PC-9 (cell line): ENCODE data around the gene PXDN. TPM values are rescaled to one million over a fixed set of nuclear protein-coding genes. Genes with fewer than 3 reads are reported as not detected.

Experiments used
- BruUV-seq: library from RNA; stranded (reverse); fragments of 400-500 nt; replicated peaks from 2 replicates; lab custom pipeline; 2021; lab: Mats Ljungman, UMichigan
- CTCF ChIA-PET: fragments of 300-600 bp; sonication (Branson Sonifier 250); formaldehyde crosslinking; loops from one replicate; lab custom pipeline; 2022; ENCODE audit warnings: antibody characterized with exemption; lab: Charles Lee
- POLR2A ChIA-PET: fragments of 300-600 bp; sonication (Branson Sonifier 250); formaldehyde crosslinking; loops from one replicate; lab custom pipeline; 2022; ENCODE audit warnings: antibody characterized with exemption; ENCODE audit not compliant: unreplicated experiment; lab: Charles Lee
- DNase-seq, 2 experiments: peaks; one replicate each; pipeline versions ENCODE4 v3.0.0 to v3.0.0-alpha.2; 2015 to 2022; ENCODE audit warnings: mixed read lengths in 1 of 2
- H2AFZ ChIP-seq: fragments of 200-600 bp; sonication (generic); 2 replicates; pipeline ENCODE4 v1.8.1; 2017; ENCODE audit warnings: antibody characterized with exemption
- H3F3A ChIP-seq: fragments of 200-600 bp; sonication (generic); 2 replicates; pipeline ENCODE4 v1.8.1; 2017; ENCODE audit warnings: antibody characterized with exemption, mild to moderate bottlenecking, low read depth; ENCODE audit not compliant: insufficient read depth
- H3K27ac ChIP-seq: fragments of 200-600 bp; sonication (generic); 2 replicates; pipeline ENCODE4 v1.6.1; 2016; ENCODE audit warnings: mixed run types
- H3K27me3 ChIP-seq: fragments of 200-600 bp; sonication (generic); 2 replicates; pipeline ENCODE4 v1.6.1; 2016; ENCODE audit warnings: low read depth, mixed run types; ENCODE audit not compliant: insufficient read depth
- H3K36me3 ChIP-seq: fragments of 200-600 bp; sonication (generic); 2 replicates; pipeline ENCODE4 v1.6.1; 2016; ENCODE audit warnings: low read depth, mixed run types
- H3K4me1 ChIP-seq: fragments of 200-600 bp; sonication (generic); replicated peaks from 2 replicates; pipeline ENCODE4 v1.6.1; 2016; ENCODE audit warnings: mixed run types; ENCODE audit not compliant: insufficient read depth
- H3K4me2 ChIP-seq: fragments of 200-600 bp; sonication (generic); 2 replicates; pipeline ENCODE4 v1.6.1; 2017; ENCODE audit warnings: mixed run types
- H3K4me3 ChIP-seq: fragments of 200-600 bp; sonication (generic); 2 replicates; pipeline ENCODE4 v1.6.1; 2016; ENCODE audit warnings: mixed run types
- H3K79me2 ChIP-seq: fragments of 200-600 bp; sonication (generic); 2 replicates; pipeline ENCODE4 v1.6.1; 2017; ENCODE audit warnings: low read depth, mixed run types
- H3K9me2 ChIP-seq: fragments of 200-600 bp; sonication (generic); 2 replicates; pipeline ENCODE4 v1.8.1; 2017; ENCODE audit warnings: mild to moderate bottlenecking; ENCODE audit not compliant: insufficient read depth
- H3K9me3 ChIP-seq: fragments of 200-600 bp; sonication (generic); 2 replicates; pipeline ENCODE4 v1.8.1; 2016; ENCODE audit warnings: low read depth; ENCODE audit not compliant: insufficient read depth
- H4K20me1 ChIP-seq: fragments of 200-600 bp; sonication (generic); 2 replicates; pipeline ENCODE4 v1.8.1; 2017; ENCODE audit not compliant: insufficient read depth
- EZH2 ChIP-seq: fragments of 200-600 bp; sonication (generic); IDR thresholded peaks from 2 replicates; pipeline ENCODE4 v1.8.0; 2017; ENCODE audit warnings: antibody characterized with exemption, low read depth
- intact Hi-C: fragments of 100-400 bp; cut with micrococcal nuclease; formaldehyde crosslinking; loops from one replicate; pipeline ENCODE4 v1.10.0; 2022; ENCODE audit not compliant: unreplicated experiment
- total RNA-seq: library from RNA; stranded (reverse); gene quantifications from 2 replicates; pipeline ENCODE4 v1.2.3, GENCODE V29; 2021
- TF ChIP-seq, protein P1 (sequence below): fragments of 200-600 bp; sonication (generic); conservative IDR thresholded peaks from 2 replicates; pipeline ENCODE4 v1.6.1; 2017; ENCODE audit warnings: mixed run types, antibody characterized with exemption, mild to moderate bottlenecking, moderate library complexity

PXDN gene
- total RNA-seq, 1 experiment from 2014 or later: 91.1 TPM

DNA sequence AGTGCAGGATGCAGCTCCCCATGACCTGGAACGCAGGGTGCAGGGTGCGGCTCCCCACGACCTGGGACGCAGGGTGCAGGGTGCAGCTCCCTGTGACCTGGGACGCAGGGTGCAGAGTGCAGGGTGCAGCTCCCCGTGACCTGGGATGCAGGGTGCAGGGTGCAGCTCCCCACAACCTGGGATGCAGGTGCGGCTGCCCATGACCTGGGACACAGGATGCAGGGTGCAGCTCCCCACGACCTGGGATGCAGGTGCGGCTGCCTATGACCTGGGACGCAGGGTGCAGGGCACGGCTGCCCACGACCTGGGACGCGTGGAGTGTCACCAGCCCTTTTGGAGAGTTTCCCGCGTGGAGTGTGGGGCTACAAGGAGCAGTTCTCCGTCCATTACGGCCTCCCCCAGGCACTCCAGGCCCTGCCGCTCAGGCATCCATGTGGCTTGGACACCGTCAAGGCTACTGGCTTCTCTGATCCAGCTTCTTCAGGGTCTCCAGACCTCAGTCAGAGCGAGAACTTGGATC lies 38.7 kb downstream of the PXDN start:
- Histone ChIP-seq H3K79me2 (peaks cover 18% of the 10 kb centered on the region; the same call in 1 of the 2 replicates), H4K20me1 (peaks cover 9% of the 10 kb centered on the region; the same call in 1 of the 2 replicates)

DNA sequence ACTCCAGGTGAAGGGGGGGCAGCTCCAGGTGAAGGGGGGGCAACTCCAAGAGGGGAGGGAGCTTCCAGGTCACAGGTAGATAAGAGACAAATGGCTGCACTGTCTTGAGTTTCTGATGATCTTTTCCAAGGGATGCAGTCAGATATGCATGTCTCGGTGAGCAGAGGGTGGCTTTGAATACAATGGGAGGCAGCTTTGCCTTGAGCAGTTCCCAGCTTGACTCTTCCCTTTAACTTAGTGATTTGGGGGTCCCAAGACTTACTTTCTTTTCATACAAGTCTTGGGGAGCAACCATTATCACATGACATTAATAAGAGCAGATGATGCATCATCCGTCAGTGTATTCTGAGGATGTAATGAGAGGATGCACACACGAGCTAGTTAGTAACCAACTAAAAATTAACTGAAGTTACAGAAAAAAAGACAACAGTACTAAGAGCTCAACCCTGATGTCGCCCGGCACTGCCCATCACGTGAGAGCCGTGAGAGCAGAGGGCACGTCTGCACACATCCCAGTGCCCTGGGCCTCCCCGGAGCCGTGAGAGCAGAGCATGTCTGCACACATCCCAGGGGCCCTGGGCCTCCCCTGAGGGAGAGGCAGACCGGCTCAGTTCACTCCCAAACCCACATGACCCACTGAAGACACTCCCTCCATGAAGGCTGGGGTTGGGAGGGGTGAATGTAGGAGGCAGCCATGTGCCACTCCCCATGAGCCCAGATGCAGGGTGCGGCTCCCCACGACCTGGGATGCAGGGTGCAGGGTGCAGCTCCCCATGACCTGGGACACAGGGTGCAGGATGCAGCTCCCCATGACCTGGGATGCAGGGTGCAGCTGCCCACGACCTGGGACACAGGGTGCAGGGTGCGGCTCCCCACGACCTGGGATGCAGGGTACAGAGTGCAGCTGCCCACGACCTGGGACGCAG lies 39.4 kb downstream of the PXDN start:
- intact Hi-C loops: no loop called here
- Histone ChIP-seq H3K27ac (no peak overlapping the region), H3K27me3 (peaks cover 17% of the 10 kb centered on the region), H4K20me1 (peaks cover 9% of the 10 kb centered on the region; the same call in 1 of the 2 replicates), H2AFZ (no peak overlapping the region), H3K4me2 (no peak overlapping the region), H3K36me3 (no peaks in the 10 kb centered on the region), H3K9me3 (no peaks in the 10 kb centered on the region), H3K4me3 (no peak overlapping the region), H3K4me1 (peaks cover 7% of the 10 kb centered on the region; the same call in 1 of the 2 replicates), H3F3A (no peaks in the 10 kb centered on the region), H3K79me2 (peaks cover 19% of the 10 kb centered on the region; the same call in 1 of the 2 replicates), H3K9me2 (no peaks in the 10 kb centered on the region)
- no TSS peak for BruUV-seq
- no peak for DNase-seq
- ChIA-PET POLR2A (no interaction called here), CTCF (no interaction called here)
- no peak for TF ChIP-seq EZH2
- TF ChIP-seq, protein P1, sequence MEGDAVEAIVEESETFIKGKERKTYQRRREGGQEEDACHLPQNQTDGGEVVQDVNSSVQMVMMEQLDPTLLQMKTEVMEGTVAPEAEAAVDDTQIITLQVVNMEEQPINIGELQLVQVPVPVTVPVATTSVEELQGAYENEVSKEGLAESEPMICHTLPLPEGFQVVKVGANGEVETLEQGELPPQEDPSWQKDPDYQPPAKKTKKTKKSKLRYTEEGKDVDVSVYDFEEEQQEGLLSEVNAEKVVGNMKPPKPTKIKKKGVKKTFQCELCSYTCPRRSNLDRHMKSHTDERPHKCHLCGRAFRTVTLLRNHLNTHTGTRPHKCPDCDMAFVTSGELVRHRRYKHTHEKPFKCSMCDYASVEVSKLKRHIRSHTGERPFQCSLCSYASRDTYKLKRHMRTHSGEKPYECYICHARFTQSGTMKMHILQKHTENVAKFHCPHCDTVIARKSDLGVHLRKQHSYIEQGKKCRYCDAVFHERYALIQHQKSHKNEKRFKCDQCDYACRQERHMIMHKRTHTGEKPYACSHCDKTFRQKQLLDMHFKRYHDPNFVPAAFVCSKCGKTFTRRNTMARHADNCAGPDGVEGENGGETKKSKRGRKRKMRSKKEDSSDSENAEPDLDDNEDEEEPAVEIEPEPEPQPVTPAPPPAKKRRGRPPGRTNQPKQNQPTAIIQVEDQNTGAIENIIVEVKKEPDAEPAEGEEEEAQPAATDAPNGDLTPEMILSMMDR: no peak

More for the DNA sequence above, 38.7 kb downstream of the PXDN start:
- H3K27me3 ChIP-seq: peaks cover 17% of the 10 kb centered on the region
- H3K4me3 ChIP-seq: no peak overlapping the region
- no peaks in the 10 kb centered on the region for H3K9me3 ChIP-seq
- CTCF ChIA-PET: no interaction called here
- no TSS peak for BruUV-seq
- intact Hi-C loops: no loop called here
- no peaks in the 10 kb centered on the region for H3K36me3 ChIP-seq
- peaks cover 7% of the 10 kb centered on the region; the same call in 1 of the 2 replicates for H3K4me1 ChIP-seq
- H3K27ac ChIP-seq: no peak overlapping the region
- TF ChIP-seq, protein P1: no peak
- no peak for TF ChIP-seq EZH2
- H3K4me2 ChIP-seq: no peak overlapping the region
- no peaks in the 10 kb centered on the region for H3K9me2 ChIP-seq
- no peaks in the 10 kb centered on the region for H3F3A ChIP-seq
- no peak for DNase-seq
- POLR2A ChIA-PET: interaction anchor here (0.7 kb wide), 1 partner anchor 1281 kb away, joined by 11 read pairs; no protein-coding TSS in a partner anchor
- H2AFZ ChIP-seq: no peak overlapping the region

DNA sequence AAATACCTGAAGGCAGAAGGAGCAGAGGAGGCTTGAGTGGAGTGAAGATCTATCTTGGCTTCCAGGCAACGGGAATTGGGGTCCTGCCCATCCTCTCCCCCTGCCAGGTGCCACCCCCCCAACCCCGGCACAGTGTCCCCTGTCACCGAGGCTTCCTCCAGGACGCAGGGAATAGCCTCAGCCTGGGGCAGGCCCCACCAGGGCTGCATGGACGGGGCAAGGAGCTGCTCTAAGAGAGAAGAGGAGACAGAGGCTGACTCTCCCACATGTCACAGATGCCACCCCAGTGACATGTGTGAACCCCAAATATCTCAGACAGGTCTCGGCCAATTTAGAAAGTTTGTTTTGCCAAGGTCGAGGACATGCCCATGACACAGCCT lies 42.1 kb downstream of the PXDN start:
- no peaks in the 10 kb centered on the region for H3K9me2 ChIP-seq
- peak overlapping the region; percentile 20; the same call in 1 of the 2 replicates for H3K4me2 ChIP-seq
- H4K20me1 ChIP-seq: peaks cover 4% of the 10 kb centered on the region; the same call in 1 of the 2 replicates
- H3K36me3 ChIP-seq: no peaks in the 10 kb centered on the region
- no peaks in the 10 kb centered on the region for H3K9me3 ChIP-seq
- no peak overlapping the region for H2AFZ ChIP-seq
- ChIA-PET CTCF (no interaction called here), POLR2A (no interaction called here)
- no TSS peak for BruUV-seq
- no peak for DNase-seq
- intact Hi-C loops: no loop called here
- H3K4me3 ChIP-seq: no peak overlapping the region
- no peaks in the 10 kb centered on the region for H3F3A ChIP-seq
- peaks cover 7% of the 10 kb centered on the region; the same call in 1 of the 2 replicates for H3K4me1 ChIP-seq
- no peak overlapping the region for H3K27ac ChIP-seq
- TF ChIP-seq EZH2: no peak
- TF ChIP-seq, protein P1: no peak
- peaks cover 28% of the 10 kb centered on the region for H3K79me2 ChIP-seq
- peaks cover 14% of the 10 kb centered on the region for H3K27me3 ChIP-seq
